Measurements from ENCODE around the gene PPIH.
"Not testable (repeated sequence)": the region's sequence is repeated elsewhere in the genome, so short reads cannot be mapped to it uniquely, and the experiment has no call there.

Gene PPIH

GRCh38 chr1:42682739-42683531 lies 24.7 kb downstream of the PPIH start:
- DNase-seq, result peak; percentile 31

GRCh38 chr1:42684139-42684538 lies 25.9 kb downstream of the PPIH start:
- no peak for DNase-seq

GRCh38 chr1:42686418-42686817 lies 28.2 kb downstream of the PPIH start:
- no peak for DNase-seq

GRCh38 chr1:42689912-42690311 lies 31.7 kb downstream of the PPIH start:
- DNase-seq, result no peak

- no peak for DNase-seq
Measured at GRCh38 chr1:42690477-42691156, 32.4 kb downstream of the PPIH start.

GRCh38 chr1:42691157-42691498 lies 32.9 kb downstream of the PPIH start:
- no peak for DNase-seq

- DNase-seq, result no peak
Measured at GRCh38 chr1:42692461-42692860, 34.2 kb downstream of the PPIH start.

GRCh38 chr1:42692911-42693310 lies 34.7 kb downstream of the PPIH start:
- DNase-seq, result no peak

GRCh38 chr1:42698081-42698813 lies 40.0 kb downstream of the PPIH start:
- DNase-seq, result no peak

- DNase-seq, result no peak
Measured at GRCh38 chr1:42700006-42700405, 41.8 kb downstream of the PPIH start.

GRCh38 chr1:42703888-42704464 lies 45.8 kb downstream of the PPIH start:
- DNase-seq, result no peak

GRCh38 chr1:42712808-42713207 lies 54.6 kb downstream of the PPIH start:
- not testable (repeated sequence) for DNase-seq

GRCh38 chr1:42713293-42713692 lies 55.1 kb downstream of the PPIH start:
- DNase-seq, result no peak

GRCh38 chr1:42714441-42714840 lies 56.2 kb downstream of the PPIH start:
- DNase-seq, result not testable (repeated sequence)

- DNase-seq, result no peak
Measured at GRCh38 chr1:42720868-42721267, 62.6 kb downstream of the PPIH start.

- no peak for DNase-seq
Measured at GRCh38 chr1:42721926-42722325, 63.7 kb downstream of the PPIH start.

GRCh38 chr1:42722403-42722802 lies 64.2 kb downstream of the PPIH start:
- DNase-seq, result not testable (repeated sequence)

GRCh38 chr1:42723511-42723910 lies 65.3 kb downstream of the PPIH start:
- DNase-seq, result no peak

GRCh38 chr1:42725820-42726219 lies 67.6 kb downstream of the PPIH start:
- not testable (repeated sequence) for DNase-seq
